DOHH2 (cell line): ENCODE results near the gene GPR55.

Experiments
- H3F3A ChIP-seq: fragments of 200-600 bp; sonication (generic), shearing (Covaris generic); 2 replicates; pipeline ENCODE4 v1.6.0; 2016; ENCODE audit warnings: antibody characterized with exemption, mild to moderate bottlenecking; ENCODE audit not compliant: control insufficient read depth, insufficient read depth
- H3K27ac ChIP-seq: fragments of 200-600 bp; sonication (generic); 2 replicates; pipeline ENCODE4 v1.5.1; 2014; ENCODE audit warnings: low read depth, mild to moderate bottlenecking, low read length, moderate library complexity
- H3K27me3 ChIP-seq: fragments of 200-600 bp; sonication (generic); 2 replicates; pipeline ENCODE4 v1.6.1; 2014; ENCODE audit warnings: mild to moderate bottlenecking, low read length, mixed read lengths; ENCODE audit not compliant: control insufficient read depth
- H3K36me3 ChIP-seq: fragments of 200-600 bp; sonication (generic); 2 replicates; pipeline ENCODE4 v1.6.1; 2014; ENCODE audit warnings: mild to moderate bottlenecking, low read length, moderate library complexity, mixed read lengths; ENCODE audit not compliant: control insufficient read depth
- H3K4me1 ChIP-seq: fragments of 200-600 bp; sonication (generic); 2 replicates; pipeline ENCODE4 v1.6.1; 2014; ENCODE audit warnings: mild to moderate bottlenecking, low read length, mixed read lengths; ENCODE audit not compliant: control insufficient read depth
- H3K4me2 ChIP-seq: fragments of 200-600 bp; sonication (generic); 2 replicates; pipeline ENCODE4 v1.6.0; 2014; ENCODE audit warnings: mild to moderate bottlenecking, low read length, moderate library complexity
- H3K4me3 ChIP-seq: fragments of 200-600 bp; sonication (generic); 2 replicates; pipeline ENCODE4 v1.5.1; 2014; ENCODE audit warnings: mild to moderate bottlenecking, low read length, mixed read lengths
- H3K79me2 ChIP-seq: fragments of 200-600 bp; sonication (generic); 2 replicates; pipeline ENCODE4 v1.6.1; 2014; ENCODE audit warnings: mild to moderate bottlenecking, low read length, mixed read lengths; ENCODE audit not compliant: control insufficient read depth
- H3K9me2 ChIP-seq: fragments of 200-600 bp; sonication (generic); replicated peaks from 2 replicates; pipeline ENCODE4 v1.6.1; 2014; ENCODE audit warnings: mild to moderate bottlenecking, low read length, mixed read lengths; ENCODE audit not compliant: control insufficient read depth
- H3K9me3 ChIP-seq: fragments of 200-600 bp; sonication (generic); 2 replicates; pipeline ENCODE4 v1.6.1; 2014; ENCODE audit warnings: antibody characterized with exemption, low read length, mixed read lengths; ENCODE audit not compliant: control insufficient read depth, insufficient read depth
- H4K20me1 ChIP-seq: fragments of 200-600 bp; sonication (generic); 2 replicates; pipeline ENCODE4 v1.6.0; 2014; ENCODE audit warnings: low read depth, mild to moderate bottlenecking, antibody characterized with exemption, low read length, moderate library complexity; ENCODE audit not compliant: control insufficient read depth, insufficient read depth
- CTCF ChIP-seq: fragments of 200-600 bp; sonication (generic); IDR thresholded peaks from one replicate; pipeline ENCODE4 v1.5.1; 2014; ENCODE audit warnings: antibody characterized with exemption, mild to moderate bottlenecking, low read depth, low read length; ENCODE audit not compliant: poor library complexity, severe bottlenecking
- EZH2phosphoT487 ChIP-seq: fragments of 200-600 bp; sonication (generic); IDR thresholded peaks from 2 replicates; pipeline ENCODE4 v1.6.1; 2017; ENCODE audit warnings: borderline replicate concordance, mild to moderate bottlenecking, antibody characterized with exemption, low read length, moderate library complexity, mixed read lengths

The GPR55 gene

GRCh38 chr2:230920167-230920566 lies 4.9 kb downstream of the GPR55 start:
- no peak overlapping the region for H3K4me3 ChIP-seq
- TF ChIP-seq EZH2phosphoT487 (no peak), CTCF (no peak)
- no peak overlapping the region for H3K4me2 ChIP-seq
- H3K79me2 ChIP-seq, result no peaks in the 10 kb centered on the region
- H3K27me3 ChIP-seq, result peaks cover 30% of the 10 kb centered on the region
- no peaks in the 10 kb centered on the region for H3K36me3 ChIP-seq
- H3F3A ChIP-seq, result no peaks in the 10 kb centered on the region
- no peak overlapping the region for H3K27ac ChIP-seq
- peaks cover 12% of the 10 kb centered on the region for H3K4me1 ChIP-seq
- no peaks in the 10 kb centered on the region for H4K20me1 ChIP-seq
- no peaks in the 10 kb centered on the region for H3K9me2 ChIP-seq
- no peaks in the 10 kb centered on the region for H3K9me3 ChIP-seq

- Histone ChIP-seq H3K27ac (no peak overlapping the region), H4K20me1 (no peaks in the 10 kb centered on the region), H3F3A (no peaks in the 10 kb centered on the region), H3K4me3 (no peak overlapping the region), H3K4me2 (no peak overlapping the region), H3K79me2 (no peaks in the 10 kb centered on the region), H3K4me1 (peaks cover 7% of the 10 kb centered on the region), H3K9me3 (no peaks in the 10 kb centered on the region), H3K9me2 (no peaks in the 10 kb centered on the region), H3K36me3 (no peaks in the 10 kb centered on the region), H3K27me3 (peaks cover 34% of the 10 kb centered on the region)
- TF ChIP-seq CTCF (no peak), EZH2phosphoT487 (no peak)
These were observed 5.4 kb downstream of the GPR55 start for GRCh38 chr2:230919681-230920080.

DNA sequence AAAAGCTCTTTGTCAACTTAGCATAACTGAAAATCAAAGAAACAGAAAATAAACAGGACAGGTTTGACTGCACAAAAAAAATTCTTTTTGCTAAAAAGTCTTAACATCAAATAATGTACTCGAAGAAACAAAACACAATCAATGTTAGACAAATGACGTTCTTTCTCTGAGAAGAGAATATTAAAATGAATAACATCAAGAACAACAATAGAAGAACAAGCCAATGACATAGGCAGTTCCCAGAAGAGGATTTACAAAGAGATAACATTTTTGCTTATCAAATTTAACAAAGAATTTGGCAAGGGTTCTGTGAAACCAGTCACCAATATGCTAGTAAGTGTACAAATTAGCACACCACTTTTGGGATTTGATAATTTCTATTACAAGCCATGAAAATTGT lies 5.8 kb downstream of the GPR55 start:
- peaks cover 3% of the 10 kb centered on the region for H3K4me1 ChIP-seq
- no peak overlapping the region for H3K4me2 ChIP-seq
- peaks cover 34% of the 10 kb centered on the region for H3K27me3 ChIP-seq
- H3K9me2 ChIP-seq, result no peaks in the 10 kb centered on the region
- TF ChIP-seq CTCF (no peak), EZH2phosphoT487 (no peak)
- H3K9me3 ChIP-seq, result no peaks in the 10 kb centered on the region
- no peak overlapping the region for H3K27ac ChIP-seq
- no peaks in the 10 kb centered on the region for H3F3A ChIP-seq
- H3K79me2 ChIP-seq, result no peaks in the 10 kb centered on the region
- no peaks in the 10 kb centered on the region for H4K20me1 ChIP-seq
- no peak overlapping the region for H3K4me3 ChIP-seq
- H3K36me3 ChIP-seq, result no peaks in the 10 kb centered on the region

DNA sequence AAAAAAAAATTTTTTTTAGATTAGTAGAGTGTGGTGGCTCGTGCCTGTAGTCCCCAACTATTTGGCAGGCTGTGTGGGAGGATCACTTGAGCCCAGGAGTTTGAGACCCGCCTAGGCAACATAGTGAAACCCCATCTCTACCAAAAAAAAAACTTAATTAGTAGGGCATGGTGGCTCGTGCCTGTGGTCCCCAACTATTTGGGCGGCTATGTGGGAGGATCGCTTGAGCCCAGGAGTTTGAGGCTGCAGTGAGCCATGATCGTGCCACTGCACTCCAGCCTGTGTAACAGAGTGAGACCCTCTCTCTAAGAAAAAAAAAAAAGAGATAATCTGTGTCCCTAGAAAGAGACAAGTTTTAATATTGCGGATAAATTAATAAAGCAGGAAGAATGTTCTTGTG lies 8.8 kb downstream of the GPR55 start:
- no peak overlapping the region for H3K4me3 ChIP-seq
- no peaks in the 10 kb centered on the region for H3K36me3 ChIP-seq
- H3K4me2 ChIP-seq, result no peak overlapping the region
- H3F3A ChIP-seq, result no peaks in the 10 kb centered on the region
- H3K4me1 ChIP-seq, result no peaks in the 10 kb centered on the region
- no peaks in the 10 kb centered on the region for H4K20me1 ChIP-seq
- no peaks in the 10 kb centered on the region for H3K79me2 ChIP-seq
- no peaks in the 10 kb centered on the region for H3K9me3 ChIP-seq
- no peaks in the 10 kb centered on the region for H3K9me2 ChIP-seq
- H3K27me3 ChIP-seq, result peaks cover 34% of the 10 kb centered on the region
- H3K27ac ChIP-seq, result no peak overlapping the region
- TF ChIP-seq CTCF (no peak), EZH2phosphoT487 (no peak)
